K562 (cell line): ENCODE data around the gene NFYC. TPM values are rescaled to one million over a fixed set of nuclear protein-coding genes. Genes with fewer than 3 reads are reported as not detected.
A peak's percentile ranks its signal among the peaks of the same experiment; 100 is the strongest.
"Not testable (repeated sequence)": the region's sequence is repeated elsewhere in the genome, so short reads cannot be mapped to it uniquely, and the experiment has no call there.

Experiments used
- ATAC-seq: fragments of 200-7000 bp; cut with Tn5 transposase; 3 replicates; pipeline ENCODE4 v1.9.1; 2020; ENCODE audit warnings: moderate library complexity
- BruUV-seq: library from RNA; stranded (reverse); fragments of 400-500 nt; replicated peaks from 2 replicates; lab custom pipeline; 2021; lab: Mats Ljungman, UMichigan
- CTCF ChIA-PET: fragments of 300-600 bp; formaldehyde crosslinking; extraction: SDS; loops from one replicate; lab custom pipeline; 2021; ENCODE audit warnings: low intra/inter-chr PET ratio; lab: Yijun Ruan, JAX
- POLR2A ChIA-PET: fragments of 300-600, 350-650 bp; sonication (Branson Sonifier 250); formaldehyde crosslinking; extraction: SDS; loops from one replicate; lab custom pipeline; 2021; ENCODE audit warnings: antibody characterized with exemption, inconsistent platforms; lab: Yijun Ruan, JAX
- DNase-seq, 4 experiments: peaks; one replicate each; pipeline versions ENCODE4 v3.0.0 to v3.0.0-alpha.2; 2011 to 2018; ENCODE audit warnings: low spot score in 3 of 4, mixed read lengths in 3 of 4; ENCODE audit errors: extremely low read depth in 1 of 4
- FAIRE-seq: peaks from 2 replicates; lab custom pipeline; 2011; peaks lifted over from hg19 to GRCh38; lab: Jason Lieb, UNC
- H2AFZ ChIP-seq: 2 replicates; pipeline ENCODE4 v1.6.0; 2011; ENCODE audit warnings: low read depth, low read length, control low read depth, inconsistent platforms
- H3K27ac ChIP-seq: fragments of 200-600 bp; 3 replicates; pipeline ENCODE4 v1.8.0; 2011; ENCODE audit warnings: low read depth, mild to moderate bottlenecking, control low read depth, inconsistent platforms, low read length, moderate library complexity, mixed read lengths; ENCODE audit errors: extremely low read depth
- H3K27me3 ChIP-seq, 2 experiments: fragments of 300-600 bp in 1 of 2; 2 replicates in 1 of 2; 3 replicates in 1 of 2; pipeline versions ENCODE4 v1.6.0 to v1.8.0; 2011; ENCODE audit warnings: inconsistent platforms in 2 of 2, low read length in 2 of 2, mild to moderate bottlenecking in 1 of 2, mixed read lengths in 1 of 2, moderate library complexity in 1 of 2; ENCODE audit not compliant: control insufficient read depth in 2 of 2, insufficient read depth in 2 of 2
- H3K36me3 ChIP-seq: fragments of 300-600 bp; 3 replicates; pipeline ENCODE4 v1.8.0; 2011; ENCODE audit warnings: mild to moderate bottlenecking, low read length, inconsistent platforms; ENCODE audit not compliant: control insufficient read depth, insufficient read depth
- H3K4me1 ChIP-seq, 2 experiments: fragments of 200-600 bp in 1 of 2; replicated peaks in 1 of 2; 2 replicates in 1 of 2; 3 replicates in 1 of 2; pipeline versions ENCODE4 v1.5.1 to v1.8.0; 2011; ENCODE audit warnings: inconsistent platforms in 2 of 2, low read length in 2 of 2, mild to moderate bottlenecking in 1 of 2, mixed read lengths in 1 of 2, moderate library complexity in 1 of 2; ENCODE audit not compliant: control insufficient read depth in 2 of 2, insufficient read depth in 2 of 2
- H3K4me2 ChIP-seq: 2 replicates; pipeline ENCODE4 v1.6.1; 2011; ENCODE audit warnings: low read length, control low read depth, inconsistent platforms, mixed read lengths; ENCODE audit not compliant: insufficient read depth
- H3K4me3 ChIP-seq: fragments of 200-600 bp; sonication (generic), shearing (Covaris generic); 2 replicates; pipeline ENCODE4 v1.5.1; 2016; ENCODE audit warnings: control low read depth, inconsistent platforms
- H3K79me2 ChIP-seq: fragments of 200-600 bp; 3 replicates; pipeline ENCODE4 v1.8.0; 2011; ENCODE audit warnings: low read length, inconsistent platforms; ENCODE audit not compliant: control insufficient read depth, insufficient read depth
- H3K9ac ChIP-seq, 2 experiments: 2 replicates each; pipeline versions ENCODE4 v1.6.0 to v1.6.1; 2011; ENCODE audit warnings: low read depth in 2 of 2, low read length in 2 of 2, control low read depth in 1 of 2, inconsistent platforms in 1 of 2, mild to moderate bottlenecking in 1 of 2, mixed read lengths in 1 of 2; ENCODE audit not compliant: insufficient read depth in 1 of 2
- H3K9me1 ChIP-seq: one replicate; pipeline ENCODE4 v1.6.0; 2011; ENCODE audit warnings: inconsistent platforms, mild to moderate bottlenecking, low read length, moderate library complexity; ENCODE audit not compliant: control insufficient read depth, insufficient read depth
- H3K9me3 ChIP-seq: replicated peaks from 2 replicates; pipeline ENCODE4 v1.5.1; 2011; ENCODE audit warnings: low read depth, low read length, inconsistent platforms; ENCODE audit not compliant: control insufficient read depth, insufficient read depth
- H4K20me1 ChIP-seq: replicated peaks from 2 replicates; pipeline ENCODE4 v1.6.1; 2011; ENCODE audit warnings: low read length, inconsistent platforms, mixed read lengths; ENCODE audit not compliant: control insufficient read depth, insufficient read depth
- C11orf30 ChIP-seq: fragments of 450-650 bp; IDR thresholded peaks from 2 replicates; pipeline ENCODE4 v1.6.1; 2016; ENCODE audit warnings: low read depth, mild to moderate bottlenecking
- GTF3C2 ChIP-seq: IDR thresholded peaks from 3 replicates; pipeline ENCODE4 v1.6.1; 2011; ENCODE audit warnings: borderline replicate concordance, mild to moderate bottlenecking, moderate library complexity; ENCODE audit not compliant: insufficient read length; ENCODE audit errors: extremely low read depth
- NR4A1 ChIP-seq, 2 experiments: fragments of 250-450 bp in 1 of 2; fragments of 450-650 bp in 1 of 2; sonication (Bioruptor Pico) in 1 of 2; IDR thresholded peaks; 2 replicates each; pipeline versions ENCODE4 v1.4.0 to v1.6.1; 2016 to 2020; ENCODE audit warnings: mild to moderate bottlenecking in 2 of 2, missing compliant biosample characterization in 1 of 2, missing genetic modification characterization in 1 of 2, moderate library complexity in 1 of 2
- POLR2B ChIP-seq: fragments of 450-650 bp; IDR thresholded peaks from 2 replicates; pipeline ENCODE4 v1.6.1; 2018; ENCODE audit warnings: low read depth; ENCODE audit not compliant: partially characterized antibody
- RBFOX2 ChIP-seq: fragments of 200-400 bp; formaldehyde crosslinking; IDR thresholded peaks from 2 replicates; pipeline ENCODE4 v1.6.1; 2017; ENCODE audit warnings: low read depth, mild to moderate bottlenecking, low read length, moderate library complexity
- ZBTB12 ChIP-seq: fragments of 250-450 bp; sonication (Bioruptor Pico); IDR thresholded peaks from 2 replicates; pipeline ENCODE4 v1.4.0; 2020
- ZFP1 ChIP-seq: fragments of 450-650 bp; formaldehyde crosslinking; IDR thresholded peaks from 2 replicates; pipeline ENCODE4 v1.4.0; 2020; ENCODE audit warnings: mild to moderate bottlenecking, mixed read lengths
- ZNF316 ChIP-seq: fragments of 450-650 bp; IDR thresholded peaks from 2 replicates; pipeline ENCODE4 v1.6.1; 2016
- WGBS: fragments of 100-300 bp; shearing (Covaris generic); methylation state at CpG from one replicate; pipeline ENCODE4 v1.1.6; 2016; ENCODE audit warnings: low coverage, mixed read lengths; ENCODE audit not compliant: insufficient coverage; ENCODE audit errors: missing lambda C conversion rate; 5-methylcytosine and 5-hydroxymethylcytosine counted together
- in situ Hi-C: fragments of 300-500 bp; cut with MboI; formaldehyde crosslinking; loops from 4 replicates; pipeline ENCODE4 v1.15.0; 2018; ENCODE audit warnings: inconsistent platforms, mixed read lengths
- intact Hi-C: fragments of 100-400 bp; cut with micrococcal nuclease; formaldehyde crosslinking; loops from 2 replicates; pipeline ENCODE4 v1.14.2; 2022
- polyA plus RNA-seq, 8 experiments: library from polyadenylated mRNA; depleted of rRNA in 4 of 8; stranded (reverse) in 5 of 8; unstranded in 3 of 8; fragments of >200 nt; fragmentation: Nextera tagmentation in 2 of 8; fragmentation: Illumina TruSeq in 1 of 8; extraction: Ambion mirVana in 2 of 8; extraction: Trizol in 1 of 8; gene quantifications; 2 replicates each; pipeline versions ENCODE4 v1.2.1 to v1.2.3, GENCODE V29; 2011 to 2014; ENCODE audit warnings: inconsistent platforms in 1 of 8, missing spikeins in 1 of 8
- total RNA-seq, 7 experiments: library from RNA; depleted of rRNA in 6 of 7; stranded (reverse); fragments of >200 nt in 6 of 7; fragmentation: Illumina TruSeq in 2 of 7; extraction: Trizol in 2 of 7; gene quantifications; 2 replicates each; pipeline versions ENCODE4 v1.2.1 to v1.2.3, GENCODE V29; 2011 to 2021; ENCODE audit warnings: low replicate concordance in 1 of 7

Gene NFYC
- total and polyA plus RNA-seq, 9 of the 15 experiments (the other 6 are each of a cell fraction or from before 2014, with no cell fraction given) = 4.8 to 59.8 (median 41.1) TPM

- H3K9me1 ChIP-seq = not testable (repeated sequence)
- 0 out of 2 replicates have a peak, but pooled peaks have one; percentile 23 for TF ChIP-seq ZNF316
- peak; percentile 29; the same call in 1 of the 2 replicates for TF ChIP-seq C11orf30
- TF ChIP-seq, all 486 proteins: peak for 2; not testable (repeated sequence) for 484
- intact Hi-C loops, H2AFZ ChIP-seq, CTCF ChIA-PET, in situ Hi-C loops, FAIRE-seq, H4K20me1 ChIP-seq, H3K36me3 ChIP-seq, DNase-seq, BruUV-seq, H3K9ac ChIP-seq, H3K4me3 ChIP-seq, H3K27ac ChIP-seq, H3K4me1 ChIP-seq, ATAC-seq, H3K27me3 ChIP-seq, H3K4me2 ChIP-seq, H3K9me3 ChIP-seq: not testable (repeated sequence)
- WGBS = 96% methylated on average over 4 of the region's 5 CpGs
- POLR2A ChIA-PET = interaction anchor here (0.7 to 2.7 kb wide), 6 partner anchors 8 to 580 kb away, joined by 3 to 13 read pairs (median 3); partner anchors contain the start of gene NFYC
- peaks cover 41% of the 10 kb centered on the region for H3K79me2 ChIP-seq
Observed at GRCh38 chr1:40729316-40729862, 37.9 kb downstream of the NFYC start.

GRCh38 chr1:40732756-40733301 is 41.3 kb downstream of the NFYC start:
- Histone ChIP-seq H3K9ac (no peak overlapping the region), H3K4me1 (peaks cover 3 to 5% of the 10 kb centered on the region in 2 experiments; a peak in 3 of 5 replicates), H3K4me2 (no peak overlapping the region), H2AFZ (no peak overlapping the region), H3K9me1 (no peaks in the 10 kb centered on the region), H3K27ac (no peak overlapping the region), H4K20me1 (no peaks in the 10 kb centered on the region; the same call in 1 of the 2 replicates), H3K27me3 (no peaks in the 10 kb centered on the region), H3K79me2 (peaks cover 48% of the 10 kb centered on the region), H3K9me3 (no peaks in the 10 kb centered on the region), H3K36me3 (peaks cover 2% of the 10 kb centered on the region; the same call in 1 of the 3 replicates), H3K4me3 (no peak overlapping the region)
- intact Hi-C loops (no loop called here), in situ Hi-C loops (no loop called here)
- BruUV-seq = no TSS peak
- CTCF ChIA-PET = no interaction called here
- POLR2A ChIA-PET = interaction anchor here (0.6 to 2.5 kb wide), 7 partner anchors 9 to 41 kb away, joined by 3 to 8 read pairs (median 3); partner anchors contain the start of gene NFYC
- WGBS = 77% methylated on average over 1 of the region's 2 CpGs
- FAIRE-seq = no peak
- no peak for ATAC-seq
- DNase-seq = no peak
- TF ChIP-seq RBFOX2 (no peak), NR4A1 (CRISPR knock-in tag; IDR thresholded peaks at IDR 0.05) (no peak), NR4A1 (tag; IDR thresholded peaks at IDR 0.05) (no peak), POLR2B (no peak), ZFP1 (CRISPR knock-in tag) (no peak), ZBTB12 (CRISPR knock-in tag) (no peak), GTF3C2 (no peak)
